ENCODE measurements around the gene OGDHL. TPM values are rescaled to one million over a fixed set of nuclear protein-coding genes. Genes with fewer than 3 reads are reported as not detected.

OGDHL gene
- total and polyA plus RNA-seq, 2 donors (not counting 3 experiments of a cell fraction or from before 2014, with no cell fraction given) = 0.43 to 1.0 TPM

- Histone ChIP-seq H3K9me3 (replicated peaks; ENCODE audit: control insufficient read depth, insufficient read depth, low read length) (no peaks in the 10 kb centered on the region), H4K20me1 (replicated peaks; ENCODE audit: control insufficient read depth, extremely low read depth, insufficient read depth, low read length) (no peaks in the 10 kb centered on the region), H3K4me3 (replicated peaks in 1 of 3; ENCODE audit: insufficient read depth in 1 of 3, low read depth in 1 of 3, low read length in 3 of 3) (peak overlapping the region in 2 of 3 experiments; percentile 44 to 48), H3K27ac (ENCODE audit: insufficient read depth, low read depth, low read length) (no peak overlapping the region), H3K36me3 (ENCODE audit: control insufficient read depth in 2 of 2, extremely low read depth in 1 of 2, insufficient read depth in 2 of 2, low read length in 2 of 2) (no peaks in the 10 kb centered on the region), H3K4me2 (ENCODE audit: insufficient read depth, low read length) (peak overlapping the region; percentile 59), H3K9me1 (replicated peaks; ENCODE audit: control insufficient read depth, extremely low read depth, insufficient read depth, low read length) (no peaks in the 10 kb centered on the region), H3K9ac (replicated peaks; ENCODE audit: extremely low read depth, insufficient read depth, low read length) (no peak overlapping the region), H2AFZ (ENCODE audit: low read depth, low read length) (peak overlapping the region; percentile 81), H3K4me1 (ENCODE audit: control insufficient read depth, extremely low read depth, insufficient read depth, low read length) (peaks cover 3% of the 10 kb centered on the region), H3K79me2 (ENCODE audit: control insufficient read depth, insufficient read depth, low read length) (no peaks in the 10 kb centered on the region), H3K27me3 (ENCODE audit: control insufficient read depth in 2 of 2, insufficient read depth in 2 of 2, low read length in 2 of 2) (no peaks in the 10 kb centered on the region)
- ChIA-PET CTCF (no interaction called here), POLR2A (no interaction called here)
- no TSS peak for BruUV-seq (replicated peaks)
- intact Hi-C loops (cut with micrococcal nuclease) (loop anchor here (5.0 kb wide), 1 partner anchor 169 kb away; no protein-coding TSS in a partner anchor), dilution Hi-C loops (cut with MboI; ENCODE audit: extremely low pct_ligation_motif_present, low sequenced_read_pairs) (no loop called here)
- FAIRE-seq (no peak), DNase-seq (ENCODE audit: low read depth, low spot score) (no peak)
- TF ChIP-seq POLR2A (IDR thresholded peaks at IDR 0.05; ENCODE audit: low read depth, low read length) (no peak), JUN (IDR thresholded peaks at IDR 0.05; ENCODE audit: borderline replicate concordance, insufficient read depth, insufficient read length, low read depth) (no peak), CTCF (IDR thresholded peaks at IDR 0.05; ENCODE audit: extremely low read depth in 1 of 2, insufficient read depth in 1 of 2, low read depth in 1 of 2, low read length in 2 of 2) (no peak), MYC (IDR thresholded peaks at IDR 0.05; ENCODE audit: low read depth, low read length) (no peak), POLR2AphosphoS5 (IDR thresholded peaks at IDR 0.05; ENCODE audit: insufficient read depth, low read depth, low read length) (no peak), EZH2 (IDR thresholded peaks at IDR 0.05; ENCODE audit: borderline replicate concordance, low read depth, low read length, severe bottlenecking) (no peak)
Measured at GRCh38 chr10:49761201-49761788, 828 bp downstream of the OGDHL start.
